CD4-positive, alpha-beta T cell treated with Interferon gamma for 1 hour (primary cell): ENCODE measurements around the gene ZNF536.
"Not testable (repeated sequence)": the region's sequence is repeated elsewhere in the genome, so short reads cannot be mapped to it uniquely, and the experiment has no call there.

Source experiments
- DNase-seq: peaks from one replicate; pipeline ENCODE4 v3.0.0-alpha.2; 2020

The ZNF536 gene

GRCh38 chr19:30390356-30390988 lies 18.3 kb downstream of the ZNF536 start:
- DNase-seq = no peak

DNA sequence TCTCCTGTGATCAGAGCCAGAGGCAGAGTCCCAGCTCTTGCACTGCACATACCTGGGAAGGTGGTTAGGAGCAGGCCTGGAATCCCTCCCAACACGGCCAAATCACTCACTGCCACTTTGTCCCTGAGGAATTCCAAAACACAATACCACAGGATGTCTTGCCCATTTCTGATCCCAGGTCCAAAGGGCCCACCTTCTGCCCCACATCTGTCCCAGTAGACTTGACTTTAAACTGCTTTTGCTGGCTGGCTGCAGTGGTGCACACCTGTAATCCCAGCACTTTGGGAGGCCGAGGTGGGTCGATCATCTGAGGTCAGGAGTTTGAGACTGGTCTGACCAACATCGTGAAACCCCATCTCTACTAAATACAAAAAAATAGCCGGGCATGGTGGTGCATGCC lies 18.9 kb downstream of the ZNF536 start:
- DNase-seq = no peak

DNA sequence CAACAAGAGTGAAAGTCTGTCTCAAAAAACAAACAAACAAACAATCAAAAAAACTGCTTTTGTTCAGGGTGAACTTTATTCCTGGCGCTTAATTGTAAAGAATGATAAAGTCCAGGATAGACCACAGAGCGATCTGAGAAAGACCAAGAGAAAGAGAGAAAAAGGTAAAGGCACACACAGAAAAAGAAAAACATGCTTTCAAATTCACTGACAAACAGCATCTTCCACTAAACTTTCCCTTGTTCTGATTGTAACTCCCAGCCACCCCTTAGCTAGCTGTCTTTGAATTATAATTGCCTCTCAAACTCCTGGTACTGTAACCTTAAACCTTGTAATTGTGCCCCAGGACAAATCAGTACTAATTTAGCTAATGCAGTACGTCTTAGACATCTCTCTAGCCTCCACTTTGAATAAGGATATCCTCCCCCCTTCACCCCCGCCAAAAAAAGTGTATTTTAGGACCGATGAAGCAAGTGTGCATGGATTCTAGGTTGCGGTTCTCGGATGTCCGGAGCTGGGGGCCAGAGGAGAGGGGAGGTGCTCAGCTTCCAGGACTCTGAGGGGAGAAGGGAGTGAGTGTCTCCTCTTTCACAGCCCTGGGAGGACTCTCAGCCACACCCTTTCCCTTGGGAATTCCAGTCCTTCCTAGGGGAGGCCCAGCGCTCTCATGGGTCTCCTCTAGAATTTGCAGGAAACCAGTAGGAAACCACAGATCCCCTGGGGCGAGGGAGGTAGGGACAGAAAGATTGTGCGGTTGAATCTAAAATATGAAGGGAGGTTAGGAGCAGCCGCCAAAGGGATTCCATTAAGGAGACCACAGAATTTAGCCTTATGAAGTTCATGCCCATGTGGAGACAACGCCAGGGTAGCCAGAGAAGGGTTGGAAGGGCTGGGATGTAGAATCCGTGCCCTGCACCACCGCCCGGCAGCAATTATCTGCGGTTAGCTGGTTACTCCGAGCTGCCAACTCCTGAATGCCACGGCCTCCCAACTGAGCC lies 19.7 kb downstream of the ZNF536 start:
- no peak for DNase-seq

DNA sequence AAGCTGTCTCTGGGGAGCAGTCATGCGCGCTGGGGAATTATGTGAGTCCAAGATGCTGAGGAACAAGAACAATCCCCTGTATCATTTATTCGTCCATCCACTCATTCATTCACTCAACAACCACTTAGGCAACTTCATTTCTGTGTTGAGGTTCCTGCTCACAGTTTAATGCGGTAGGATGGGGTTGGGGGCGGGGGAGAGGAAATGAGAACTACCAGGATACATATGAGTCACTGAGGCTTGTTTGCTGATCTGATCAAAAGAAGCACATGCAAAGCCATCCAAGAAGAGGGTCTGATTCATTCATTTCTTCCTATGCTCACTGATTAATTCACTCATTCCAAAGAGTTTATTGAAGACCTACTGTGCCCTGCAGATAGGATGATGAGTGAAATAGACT lies 20.9 kb downstream of the ZNF536 start:
- DNase-seq = no peak

DNA sequence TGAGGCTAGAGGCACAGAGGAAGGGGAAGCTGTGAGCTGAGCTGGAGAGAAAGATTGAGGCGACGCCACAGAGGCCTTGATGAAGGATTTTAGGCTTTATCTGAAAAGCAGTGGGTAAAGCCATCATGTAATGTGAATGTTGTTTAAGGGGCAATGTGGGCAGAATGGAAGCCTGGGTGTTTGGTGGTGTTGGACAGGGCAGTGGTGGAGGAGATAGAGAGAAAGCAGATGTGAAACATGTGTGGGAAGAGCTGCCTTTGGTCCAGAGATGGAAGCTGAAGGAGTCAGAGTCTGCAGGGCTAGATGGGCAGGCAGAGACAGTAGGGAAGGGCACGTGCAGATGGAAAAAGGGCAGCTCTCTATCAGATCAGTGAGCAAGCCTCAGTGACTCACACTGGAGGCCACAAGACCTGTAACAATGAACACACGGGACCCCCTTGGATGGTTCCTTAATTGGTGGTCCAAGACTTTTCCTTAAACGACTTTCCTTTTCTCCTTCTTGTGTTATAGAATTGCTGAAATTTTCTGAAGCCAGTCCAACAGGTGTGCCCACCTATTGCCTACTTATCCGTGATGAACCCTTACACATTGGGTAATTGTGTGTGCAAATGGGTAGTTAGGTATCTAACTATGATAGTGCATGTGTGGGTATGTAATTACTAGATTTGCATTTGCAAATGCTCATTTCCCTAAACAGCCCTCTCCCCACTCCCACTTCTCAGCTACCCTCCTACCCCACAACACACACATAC lies 21.7 kb downstream of the ZNF536 start:
- no peak for DNase-seq

GRCh38 chr19:30394481-30395151 lies 22.4 kb downstream of the ZNF536 start:
- DNase-seq = no peak

DNA sequence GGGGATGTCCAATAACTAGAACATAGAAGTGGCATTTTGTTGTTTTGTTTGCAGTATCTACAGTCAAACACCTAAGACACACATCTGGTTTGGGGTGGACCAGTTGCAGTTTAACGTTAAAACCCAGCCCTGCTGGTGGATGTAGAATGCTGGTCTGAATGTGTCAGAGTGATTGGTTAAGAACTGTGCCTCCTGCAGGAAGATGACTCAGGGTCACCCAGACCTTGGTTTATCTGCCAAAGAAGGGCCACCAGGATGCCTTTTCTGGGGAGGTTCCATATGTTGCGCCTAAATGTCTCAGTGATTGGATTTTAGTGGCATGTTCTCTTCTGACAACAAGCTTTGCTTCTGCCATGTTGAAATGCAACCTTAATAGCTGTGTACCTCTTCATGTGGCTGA lies 23.1 kb downstream of the ZNF536 start:
- DNase-seq = no peak

- not testable (repeated sequence) for DNase-seq
Observed at GRCh38 chr19:30398539-30398938, 26.4 kb downstream of the ZNF536 start.

DNA sequence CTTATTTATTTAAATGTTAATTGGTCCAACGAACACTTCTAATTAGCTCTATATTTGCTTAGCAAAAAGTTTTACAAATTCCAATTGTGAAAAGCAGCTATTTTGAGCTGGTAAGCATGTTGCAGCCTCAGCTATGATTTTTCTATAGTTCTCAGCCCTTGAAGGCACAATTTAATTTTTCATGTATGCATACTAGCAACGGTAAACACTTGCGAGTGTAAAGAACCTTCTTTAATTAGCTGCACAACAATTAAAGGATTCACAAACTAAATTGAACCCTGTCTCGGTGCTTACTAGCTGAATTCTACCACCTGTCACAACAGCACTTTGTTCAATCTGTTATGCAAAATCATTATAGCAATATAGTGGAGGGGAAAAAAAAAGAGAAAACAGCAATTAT lies 29.8 kb downstream of the ZNF536 start:
- no peak for DNase-seq

GRCh38 chr19:30402436-30403202 lies 30.4 kb downstream of the ZNF536 start:
- DNase-seq = no peak

GRCh38 chr19:30403203-30403985 lies 31.2 kb downstream of the ZNF536 start:
- no peak for DNase-seq

- no peak for DNase-seq
Observed at GRCh38 chr19:30406220-30407067, 34.3 kb downstream of the ZNF536 start.

GRCh38 chr19:30407068-30407709 lies 35.0 kb downstream of the ZNF536 start:
- DNase-seq = no peak

DNA sequence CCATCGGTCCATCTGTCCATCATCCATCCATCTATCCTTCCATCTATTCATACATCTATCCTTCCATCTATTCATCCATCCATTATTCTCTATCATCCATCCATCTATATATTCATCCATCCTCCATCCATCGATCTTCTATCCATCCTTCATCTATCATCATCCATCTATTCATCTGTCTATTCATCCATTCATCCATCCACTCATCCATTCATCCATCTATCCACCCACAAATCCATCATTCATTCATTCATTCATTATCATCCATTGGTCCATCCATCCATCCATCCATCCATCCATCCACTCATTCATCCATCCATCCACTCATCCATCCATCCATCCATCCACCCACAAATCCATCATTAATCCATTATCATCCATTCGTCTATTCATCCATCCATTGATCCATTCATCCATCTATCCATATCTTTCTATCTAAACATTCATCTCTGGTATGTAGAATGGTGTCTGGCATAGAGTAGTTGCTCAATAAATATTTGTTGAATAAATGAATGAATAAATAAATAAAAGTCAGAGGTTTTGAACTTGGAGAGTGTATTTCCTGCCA lies 36.6 kb downstream of the ZNF536 start:
- DNase-seq = no peak

DNA sequence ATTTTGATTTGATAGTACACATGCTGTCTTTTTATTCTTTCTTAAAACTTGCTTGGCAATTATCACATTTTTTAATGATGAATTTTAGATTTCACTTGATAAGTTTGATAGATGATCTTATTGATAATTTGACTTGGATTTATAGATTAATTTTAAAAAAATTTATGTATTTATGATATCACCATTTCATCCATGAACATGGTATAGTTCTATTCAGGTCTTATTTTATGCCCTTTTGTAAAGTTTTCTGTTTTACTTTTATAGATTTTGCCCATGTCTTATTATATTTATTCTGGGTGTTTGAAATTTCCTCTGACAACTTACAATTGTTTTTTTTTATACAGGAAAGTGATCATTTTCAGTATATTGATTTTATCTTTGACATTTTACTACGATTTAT lies 39.5 kb downstream of the ZNF536 start:
- DNase-seq = no peak

- DNase-seq = no peak
Observed at GRCh38 chr19:30416375-30416774, 44.2 kb downstream of the ZNF536 start.

- not testable (repeated sequence) for DNase-seq
Observed at GRCh38 chr19:30417166-30417565, 45.0 kb downstream of the ZNF536 start.

GRCh38 chr19:30419568-30420180 lies 47.5 kb downstream of the ZNF536 start:
- DNase-seq = no peak

- no peak for DNase-seq
Observed at GRCh38 chr19:30420316-30420715, 48.1 kb downstream of the ZNF536 start.
